HG03565 (cell line): ENCODE results near the gene BCL2L2.
A peak's percentile ranks its signal among the peaks of the same experiment; 100 is the strongest.

Experiments
- ATAC-seq: cut with Tn5 transposase; IDR thresholded peaks from one replicate; pipeline ENCODE4 v1.9.1; 2021; ENCODE audit warnings: mild to moderate bottlenecking, moderate library complexity; ENCODE audit not compliant: unreplicated experiment

The BCL2L2 gene

GRCh38 chr14:23299211-23299957 lies 7.2 kb upstream of the BCL2L2 start:
- no peak for ATAC-seq

DNA sequence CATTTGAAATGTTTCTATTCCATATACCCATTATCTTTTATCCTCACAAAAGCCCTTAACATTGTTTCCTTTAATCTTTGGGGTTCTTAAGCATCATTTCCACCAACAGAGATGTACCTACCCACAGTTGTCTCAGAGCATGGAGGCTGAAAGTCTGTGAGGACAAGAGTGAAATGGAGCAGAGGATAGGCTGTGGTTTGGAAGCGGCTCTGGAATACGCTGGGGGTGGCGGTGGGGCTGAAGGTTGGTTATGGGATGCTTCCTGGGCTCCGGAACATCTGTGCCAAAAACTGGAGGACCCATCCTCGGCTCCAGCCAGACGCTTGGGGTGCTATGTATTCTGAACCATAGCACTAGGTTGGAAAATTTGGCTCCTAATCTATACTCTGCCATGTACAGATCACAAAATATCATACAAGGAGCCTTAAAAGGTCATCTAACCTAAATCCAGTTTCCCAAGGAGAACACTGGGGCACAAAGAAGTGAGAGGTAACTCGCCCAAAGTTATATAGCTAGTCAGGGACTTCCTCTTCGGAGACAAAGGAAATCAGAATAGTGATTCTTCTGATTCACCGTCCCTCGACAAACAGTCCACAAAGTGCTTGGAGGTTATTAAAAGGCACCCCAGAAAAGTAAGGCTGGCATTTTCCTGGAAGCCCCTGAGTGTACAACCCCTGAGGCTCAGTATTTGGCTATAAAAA lies 6.5 kb upstream of the BCL2L2 start:
- no peak for ATAC-seq

- no peak for ATAC-seq
Measured at GRCh38 chr14:23300687-23301223, 5.9 kb upstream of the BCL2L2 start.

- ATAC-seq: peak; percentile 74
Measured at GRCh38 chr14:23301288-23301968, 5.2 kb upstream of the BCL2L2 start.

DNA sequence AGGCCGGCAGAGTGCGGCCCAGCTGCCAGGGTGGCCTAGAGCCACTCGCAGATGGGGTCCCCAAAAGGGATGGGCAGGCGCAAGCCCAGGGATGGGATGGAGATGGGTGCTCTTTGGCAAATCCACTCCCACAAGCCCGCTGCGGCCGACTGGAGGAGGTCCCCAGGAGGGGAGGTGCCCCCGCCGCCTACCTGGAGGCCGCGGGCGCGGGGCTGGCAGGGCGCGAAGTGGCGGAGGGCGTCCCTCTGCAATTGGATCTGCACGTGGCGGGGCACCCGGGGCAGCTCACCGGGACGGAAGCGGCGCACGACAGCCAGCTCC lies 4.7 kb upstream of the BCL2L2 start:
- no peak for ATAC-seq

DNA sequence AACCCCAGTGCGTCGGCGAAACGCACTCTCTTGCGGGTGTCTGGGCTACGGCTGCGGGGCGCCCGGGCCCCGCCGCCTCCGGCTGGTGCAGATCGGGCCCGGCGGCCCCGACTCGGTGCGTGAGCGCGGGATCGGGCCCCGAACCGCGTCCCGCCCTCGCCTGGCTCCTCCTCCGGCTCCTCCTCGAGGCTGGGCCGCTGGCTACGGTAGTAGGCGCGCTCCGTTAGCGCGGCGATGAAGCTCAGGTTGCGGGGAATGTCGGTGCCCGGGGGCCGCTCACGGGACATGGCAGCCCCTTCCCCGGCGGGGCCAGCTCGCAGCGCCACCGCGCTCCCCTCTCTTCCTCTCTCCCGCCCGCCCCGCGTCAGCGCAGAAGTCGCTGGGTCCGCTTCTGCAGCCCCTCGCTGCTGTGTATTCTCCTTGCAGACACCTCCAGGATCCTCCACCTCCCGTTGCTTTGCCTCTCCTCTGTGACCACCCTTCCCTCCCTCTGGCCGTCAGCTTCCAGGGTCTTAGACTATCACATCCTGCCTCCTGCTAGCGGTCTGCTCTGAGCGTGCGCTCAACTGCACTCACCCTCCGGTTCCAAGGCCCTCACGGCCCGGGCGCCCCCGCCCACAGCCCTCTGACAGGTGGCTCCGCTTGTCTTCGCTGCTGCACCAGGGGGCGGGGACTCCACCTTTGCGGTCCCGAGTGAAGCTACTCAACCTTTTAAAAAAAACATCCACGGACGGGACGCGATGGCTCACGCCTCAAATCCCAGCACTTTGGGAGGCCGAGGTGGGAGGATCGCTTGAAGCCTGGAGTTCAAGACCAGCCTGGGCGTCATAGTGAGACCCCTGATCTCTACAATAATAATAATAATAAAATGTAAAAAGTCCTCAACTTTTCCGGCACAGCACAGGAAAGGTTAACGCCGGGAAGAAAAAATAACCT lies 4.1 kb upstream of the BCL2L2 start, which contains the start of gene PPP1R3E:
PPP1R3E (minus strand) TSS at position 570 of the 936 bp plus-strand sequence; CDS start at position 287, 283 bp downstream.
- ATAC-seq: no peak

DNA sequence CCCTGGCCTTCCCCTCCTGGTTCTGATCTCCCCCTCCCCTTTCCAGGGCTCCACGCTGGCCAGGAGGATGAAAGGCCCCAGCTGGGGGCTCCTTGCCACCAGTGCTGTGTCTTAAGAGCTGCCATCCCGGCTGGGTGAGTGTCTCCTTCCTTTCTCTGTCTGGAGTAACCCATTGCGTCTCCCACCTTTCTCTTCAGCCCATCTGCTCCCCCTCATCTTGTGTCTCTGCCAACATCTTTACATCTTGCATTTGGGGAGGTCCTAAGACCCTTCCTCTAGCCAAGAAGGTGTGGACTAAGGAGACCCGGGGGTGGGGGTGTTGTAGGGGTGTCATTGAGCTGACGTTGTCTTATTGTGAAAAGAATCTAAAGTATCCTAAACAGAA lies 505 bp downstream of the BCL2L2 start:
- no peak for ATAC-seq

DNA sequence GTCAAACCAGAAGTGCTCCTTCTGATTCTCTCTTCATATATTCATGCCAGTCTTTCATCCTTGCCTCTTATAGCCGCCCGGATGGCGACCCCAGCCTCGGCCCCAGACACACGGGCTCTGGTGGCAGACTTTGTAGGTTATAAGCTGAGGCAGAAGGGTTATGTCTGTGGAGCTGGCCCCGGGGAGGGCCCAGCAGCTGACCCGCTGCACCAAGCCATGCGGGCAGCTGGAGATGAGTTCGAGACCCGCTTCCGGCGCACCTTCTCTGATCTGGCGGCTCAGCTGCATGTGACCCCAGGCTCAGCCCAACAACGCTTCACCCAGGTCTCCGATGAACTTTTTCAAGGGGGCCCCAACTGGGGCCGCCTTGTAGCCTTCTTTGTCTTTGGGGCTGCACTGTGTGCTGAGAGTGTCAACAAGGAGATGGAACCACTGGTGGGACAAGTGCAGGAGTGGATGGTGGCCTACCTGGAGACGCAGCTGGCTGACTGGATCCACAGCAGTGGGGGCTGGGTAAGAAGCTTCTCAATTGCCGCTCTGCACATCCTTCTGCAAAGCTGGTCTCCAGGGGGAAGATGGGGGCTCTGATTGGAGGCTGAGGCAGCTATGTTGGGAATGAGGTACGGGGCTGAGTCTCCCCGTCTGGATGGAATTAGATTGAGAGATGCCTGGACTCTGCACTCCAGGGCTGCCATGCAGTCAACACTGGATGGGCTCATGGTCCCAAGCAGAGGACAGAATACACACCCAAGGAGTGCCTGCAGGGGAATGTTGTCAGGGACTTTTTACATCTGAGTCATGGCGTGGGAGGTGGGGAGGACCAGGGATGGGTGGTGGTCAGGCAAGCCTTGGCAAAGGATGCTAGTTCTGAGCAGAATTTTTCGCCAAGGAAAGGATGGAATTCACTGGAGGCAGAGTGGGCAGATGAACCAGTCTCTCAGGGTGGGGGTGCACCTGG lies 1.3 kb downstream of the BCL2L2 start:
- ATAC-seq: no peak

DNA sequence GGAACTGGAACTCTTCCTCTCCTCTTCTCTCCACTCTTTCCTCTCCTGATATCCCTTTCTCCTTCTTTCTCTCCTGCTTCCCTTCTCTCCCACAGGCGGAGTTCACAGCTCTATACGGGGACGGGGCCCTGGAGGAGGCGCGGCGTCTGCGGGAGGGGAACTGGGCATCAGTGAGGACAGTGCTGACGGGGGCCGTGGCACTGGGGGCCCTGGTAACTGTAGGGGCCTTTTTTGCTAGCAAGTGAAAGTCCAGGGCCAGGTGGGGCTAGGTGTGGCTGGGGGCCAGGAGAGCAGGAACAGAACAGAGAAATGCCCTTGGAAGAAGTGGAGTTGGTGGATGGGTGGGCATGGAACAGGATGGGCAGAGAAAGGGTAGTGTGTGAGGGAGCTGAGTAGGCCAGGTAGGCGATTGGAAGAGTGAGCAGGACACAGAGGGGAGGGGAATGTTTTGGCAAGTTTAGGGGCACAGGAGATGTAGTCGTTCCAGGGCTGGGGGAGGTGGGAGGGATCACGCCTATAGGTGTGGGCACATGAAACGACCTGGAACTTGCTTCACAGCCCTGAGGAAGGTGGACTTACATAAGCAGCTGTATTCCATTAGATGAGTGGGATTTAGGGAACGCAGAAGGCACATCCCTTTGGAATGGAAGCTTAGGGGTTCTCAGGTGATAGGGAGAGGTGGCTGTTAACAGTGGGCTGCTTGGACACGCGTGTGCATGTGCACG lies 2.2 kb downstream of the BCL2L2 start:
- no peak for ATAC-seq

DNA sequence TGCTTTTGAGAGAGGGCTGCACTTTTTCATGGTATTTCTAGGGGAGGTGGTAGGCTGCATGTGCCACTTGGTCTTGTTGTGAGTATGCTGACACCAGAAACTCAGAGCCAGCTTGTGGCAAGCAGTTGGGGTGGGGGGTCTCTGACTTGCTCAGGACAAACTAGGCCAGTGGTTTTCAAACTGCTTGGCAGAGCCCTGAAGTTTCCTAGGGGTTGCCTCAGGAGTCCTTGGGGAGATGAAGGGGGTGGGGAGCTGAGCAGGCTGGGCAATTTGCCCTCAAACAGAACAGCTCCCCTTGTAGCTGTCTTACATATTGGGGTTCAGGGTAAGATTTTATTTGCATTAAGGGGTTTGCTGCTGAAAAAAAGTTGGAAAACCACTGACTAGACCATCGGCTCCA lies 3.9 kb downstream of the BCL2L2 start:
- ATAC-seq: no peak

- ATAC-seq: no peak
Measured at GRCh38 chr14:23316300-23316699, 9.7 kb downstream of the BCL2L2 start.

- no peak for ATAC-seq
Measured at GRCh38 chr14:23319746-23320583, 13.3 kb downstream of the BCL2L2 start.

- ATAC-seq: peak; percentile 85
Measured at GRCh38 chr14:23320584-23321571, 14.2 kb downstream of the BCL2L2 start, which contains the start of gene PABPN1. Gene PABPN1 (plus strand): TSS chr14:23321457. CDS start chr14:23321470, 13 bp downstream.

- no peak for ATAC-seq
Measured at GRCh38 chr14:23321572-23322547, 15.2 kb downstream of the BCL2L2 start.
